H54 (cell line): ENCODE data around the gene ST6GAL1.
"Not testable (repeated sequence)": the region's sequence is repeated elsewhere in the genome, so short reads cannot be mapped to it uniquely, and the experiment has no call there.

ENCODE experiments used
- DNase-seq: peaks from one replicate; pipeline ENCODE4 v3.0.0; 2011; ENCODE audit warnings: low spot score, mixed read lengths; ENCODE audit not compliant: insufficient read length
- FAIRE-seq: peaks from 3 replicates; lab custom pipeline; 2011; peaks lifted over from hg19 to GRCh38; lab: Jason Lieb, UNC
- POLR2A ChIP-seq: IDR thresholded peaks from 2 replicates; pipeline ENCODE4 v1.6.1; 2011; ENCODE audit warnings: low read depth, mild to moderate bottlenecking, low read length

Gene ST6GAL1

DNA sequence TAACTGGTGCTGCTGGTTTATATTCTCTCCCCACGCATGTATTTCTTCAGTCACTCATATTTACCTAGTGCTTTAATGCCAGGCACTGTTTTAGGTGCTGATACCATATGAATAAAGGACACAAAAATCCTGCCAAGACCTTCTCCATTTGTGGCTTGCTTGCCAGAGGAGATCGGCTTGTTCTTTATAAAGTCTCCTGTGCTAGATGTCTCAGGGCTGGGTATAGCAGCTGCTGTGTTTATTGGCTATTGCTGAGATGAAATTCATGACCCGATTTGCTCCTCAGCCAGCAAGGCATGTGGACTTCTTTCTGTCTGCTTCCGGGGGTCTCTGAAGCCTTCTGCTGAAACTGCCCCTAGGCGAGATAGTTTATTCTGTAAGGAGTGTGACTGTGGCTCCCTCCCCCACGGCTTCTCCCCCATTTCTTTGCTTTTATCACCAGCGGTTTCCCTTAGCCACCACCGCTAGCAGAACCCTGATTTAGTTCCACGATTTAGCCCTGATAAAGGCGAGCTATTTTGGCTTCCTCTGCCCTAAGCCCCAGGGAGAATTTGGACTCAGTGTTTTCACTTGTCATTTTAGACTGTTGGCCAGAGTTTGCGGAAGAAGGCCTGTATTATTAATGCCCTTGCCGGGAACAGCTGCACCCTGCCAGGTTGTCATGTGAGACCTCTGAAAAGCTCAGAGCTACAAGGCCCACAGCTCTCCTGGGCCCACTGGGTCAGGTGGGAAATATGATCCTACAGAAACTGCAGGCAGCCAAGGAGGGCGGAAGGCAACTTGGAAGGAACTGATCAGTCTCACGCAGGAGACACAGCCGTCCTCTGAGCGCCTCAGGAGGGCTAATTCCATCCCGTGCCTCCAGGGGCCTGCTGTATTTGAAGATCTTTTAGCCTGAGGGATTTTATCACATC is 46.8 kb downstream of the ST6GAL1 start:
- TF ChIP-seq POLR2A = no peak
- no peak for DNase-seq

DNA sequence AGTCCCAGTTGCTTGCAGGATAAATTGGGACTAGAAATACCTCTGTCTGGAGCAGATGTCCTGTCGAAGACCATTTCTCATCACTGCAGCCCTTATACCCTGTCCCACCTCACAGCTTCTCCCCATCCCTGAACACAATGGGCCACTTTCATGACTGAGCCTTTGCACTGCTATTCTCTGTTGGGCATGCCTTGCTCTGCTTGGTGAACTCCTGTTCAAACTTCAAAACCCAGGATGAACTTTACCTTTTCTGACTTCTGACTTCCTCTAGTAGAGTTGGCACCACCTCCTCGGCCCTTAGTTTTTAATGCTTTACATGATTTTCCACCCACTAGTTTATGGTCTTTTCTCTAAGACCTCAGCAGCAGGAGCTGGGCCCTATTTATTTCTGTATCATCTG is 48.4 kb downstream of the ST6GAL1 start:
- TF ChIP-seq POLR2A = no peak
- DNase-seq (no peak), FAIRE-seq (no peak)

More for the DNA sequence above, 46.8 kb downstream of the ST6GAL1 start:
- no peak for FAIRE-seq

DNA sequence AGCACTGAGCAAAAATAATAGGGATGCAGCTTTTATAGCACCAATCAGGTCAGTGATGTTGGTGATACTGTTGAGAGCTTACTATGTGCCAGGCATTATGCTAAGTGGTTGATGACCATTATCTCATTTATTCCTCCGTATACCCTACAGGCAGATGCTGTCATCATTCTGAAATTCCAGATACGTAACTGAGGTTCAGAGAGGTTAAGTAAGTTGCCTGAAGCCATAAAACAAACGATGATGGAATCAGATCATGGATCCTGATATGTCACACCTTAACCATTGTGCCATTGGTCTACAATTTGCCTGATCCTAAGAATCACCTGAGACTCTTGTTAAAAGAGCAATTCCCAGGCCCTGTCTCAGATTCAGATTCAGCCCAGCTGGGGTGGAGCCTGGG is 49.5 kb downstream of the ST6GAL1 start:
- FAIRE-seq (no peak), DNase-seq (no peak)
- no peak for TF ChIP-seq POLR2A

DNA sequence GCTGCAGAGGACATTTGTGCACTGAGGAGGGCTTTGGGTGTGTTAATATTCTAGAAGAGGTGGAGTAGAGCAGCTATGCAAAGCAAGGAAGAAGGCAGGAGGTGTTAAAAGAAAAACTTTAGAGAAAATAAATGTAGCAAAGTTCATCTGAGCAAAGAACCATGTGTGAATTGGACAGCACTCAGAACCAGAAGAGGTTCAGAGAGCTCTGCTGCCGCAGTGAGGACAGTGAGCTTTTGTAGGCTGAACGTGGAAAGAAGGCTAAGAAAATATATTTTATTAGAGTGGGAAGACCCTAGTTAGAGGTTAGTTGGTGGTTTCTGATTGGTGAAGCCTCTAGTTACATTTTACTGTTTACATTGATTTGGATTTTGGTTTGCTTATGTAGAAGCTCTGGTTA is 50.7 kb downstream of the ST6GAL1 start:
- no peak for TF ChIP-seq POLR2A
- FAIRE-seq (no peak), DNase-seq (no peak)

DNA sequence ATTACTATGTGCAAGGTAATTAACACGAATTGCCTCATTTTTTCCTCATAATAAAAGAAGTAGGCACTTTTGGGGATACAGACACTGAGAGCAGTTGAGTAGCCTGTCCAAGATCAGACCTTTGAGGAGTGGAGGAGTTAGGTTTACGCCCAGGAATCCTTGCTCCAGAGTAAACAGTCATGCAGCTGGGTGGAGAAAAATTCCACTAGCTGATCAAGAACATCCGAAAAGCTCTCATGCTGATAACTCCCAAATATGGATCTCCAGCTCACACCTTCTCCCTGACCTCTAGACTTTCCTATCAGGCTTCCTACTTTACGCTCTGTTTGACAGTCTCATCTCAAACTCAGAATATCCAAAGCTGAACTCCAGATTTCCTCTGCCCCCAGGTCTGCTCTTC is 53.3 kb downstream of the ST6GAL1 start:
- DNase-seq (no peak), FAIRE-seq (no peak)
- no peak for TF ChIP-seq POLR2A

DNA sequence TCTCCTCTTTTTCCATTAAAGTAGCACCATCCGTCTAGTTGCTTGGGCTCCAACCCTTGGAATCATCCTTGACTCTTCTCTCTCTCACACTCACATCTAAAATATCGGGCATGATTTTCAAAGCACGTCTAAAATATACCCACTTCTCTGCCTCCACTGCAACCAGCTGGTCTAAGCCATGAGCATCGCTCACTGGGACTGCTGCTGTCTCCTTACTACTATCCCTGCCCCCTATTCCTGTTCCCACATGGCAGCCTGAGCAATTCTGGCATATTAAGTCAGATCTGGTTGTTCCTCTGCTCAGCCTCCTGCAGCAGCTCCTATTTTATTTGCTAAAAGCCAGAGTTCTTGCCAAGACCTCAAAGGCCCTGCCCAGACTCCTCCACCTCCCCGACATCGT is 53.7 kb downstream of the ST6GAL1 start:
- FAIRE-seq (no peak), DNase-seq (no peak)
- TF ChIP-seq POLR2A = no peak

DNA sequence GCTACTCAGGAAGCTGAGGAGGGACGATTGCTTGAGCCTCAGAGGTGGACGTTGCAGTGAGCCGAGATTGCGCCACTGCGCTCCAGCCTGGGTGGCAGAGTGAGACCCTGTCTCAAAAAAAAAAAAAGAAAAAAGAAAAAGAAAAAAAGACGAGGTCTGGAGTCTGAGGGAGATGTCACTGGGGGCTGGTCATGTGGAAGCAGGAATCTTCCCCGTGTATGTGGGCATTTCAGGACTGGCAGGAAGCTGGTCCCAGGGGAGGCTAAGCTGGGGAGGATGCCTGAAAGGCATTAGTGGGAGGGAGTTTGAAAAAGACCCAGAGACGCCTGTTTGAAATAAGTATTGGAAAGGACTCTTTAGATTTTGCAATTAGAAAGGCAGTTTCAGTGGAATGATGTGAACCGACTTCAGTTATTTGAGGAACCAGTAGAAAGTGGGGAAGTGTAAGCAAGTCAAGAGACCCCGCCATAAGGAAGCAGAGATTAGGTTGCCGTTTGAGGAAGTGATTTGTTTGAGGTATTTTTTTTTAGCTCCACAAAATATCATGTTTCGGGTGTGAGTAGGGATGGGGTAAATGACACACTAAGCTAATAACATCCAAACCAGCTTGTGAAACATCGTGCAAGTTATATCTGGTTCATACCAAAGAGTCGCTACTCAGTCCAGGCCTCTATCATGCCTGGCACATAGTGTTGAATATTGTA is 55.5 kb downstream of the ST6GAL1 start:
- no peak for DNase-seq
- no peak for TF ChIP-seq POLR2A
- FAIRE-seq = no peak

DNA sequence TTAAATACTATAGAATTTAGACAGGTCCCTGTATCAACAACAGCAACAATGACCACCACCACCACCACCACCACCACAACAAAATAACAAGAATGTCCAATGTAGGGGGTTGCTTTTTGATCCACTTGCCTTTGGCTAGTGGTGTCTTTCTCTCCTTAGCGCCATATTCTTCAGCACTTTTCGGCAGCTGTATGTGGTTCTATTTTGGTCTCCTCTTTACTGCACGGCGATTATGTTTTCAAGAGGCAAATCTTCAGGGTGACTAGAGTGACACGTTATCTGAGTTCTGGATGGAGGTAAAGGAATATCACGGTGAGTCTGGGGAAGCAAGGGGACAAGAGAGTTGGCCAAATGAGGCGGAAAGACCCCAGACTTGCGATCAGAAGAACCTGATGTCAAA is 56.1 kb downstream of the ST6GAL1 start:
- DNase-seq (no peak), FAIRE-seq (no peak)
- TF ChIP-seq POLR2A = no peak

DNA sequence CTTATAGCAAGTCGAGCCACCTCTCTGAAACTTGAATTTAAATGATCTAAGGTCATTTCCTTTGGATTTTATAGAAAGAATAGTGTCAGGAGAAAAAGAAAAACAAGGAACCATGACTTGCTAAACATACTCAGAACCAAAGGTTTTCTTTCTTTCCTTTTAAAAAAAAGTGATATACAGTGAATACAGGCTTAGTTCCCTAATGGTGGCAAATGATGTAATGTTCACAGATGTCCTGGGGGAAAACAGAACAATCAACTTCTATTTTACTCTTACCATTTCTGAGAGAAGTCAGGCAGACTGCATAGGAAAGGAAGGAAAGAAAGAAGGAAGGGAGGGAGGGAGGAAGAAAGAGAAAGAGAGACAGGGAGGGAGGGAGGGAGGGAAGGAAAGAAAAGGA is 56.5 kb downstream of the ST6GAL1 start:
- DNase-seq (no peak), FAIRE-seq (no peak)
- no peak for TF ChIP-seq POLR2A

DNA sequence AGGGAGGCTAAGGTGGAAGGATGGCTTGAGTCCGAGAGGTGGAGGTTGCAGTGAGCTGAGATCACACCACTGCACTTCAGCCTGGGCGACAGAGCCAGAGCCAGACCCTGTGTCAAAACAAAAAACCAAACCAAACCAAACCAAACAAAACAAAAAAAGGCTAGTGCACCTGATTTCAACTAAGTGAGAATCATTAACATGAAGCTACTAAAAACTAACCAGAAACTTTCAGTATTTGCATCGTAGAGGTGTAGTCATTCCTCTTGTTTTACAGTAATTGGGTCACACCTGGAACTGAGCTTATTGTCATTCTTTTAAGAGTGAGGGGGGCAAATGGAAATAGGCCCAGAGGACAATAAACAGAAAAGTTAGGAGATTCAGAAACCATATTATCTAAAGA is 58.5 kb downstream of the ST6GAL1 start:
- no peak for DNase-seq
- TF ChIP-seq POLR2A = no peak
- FAIRE-seq = no peak

DNA sequence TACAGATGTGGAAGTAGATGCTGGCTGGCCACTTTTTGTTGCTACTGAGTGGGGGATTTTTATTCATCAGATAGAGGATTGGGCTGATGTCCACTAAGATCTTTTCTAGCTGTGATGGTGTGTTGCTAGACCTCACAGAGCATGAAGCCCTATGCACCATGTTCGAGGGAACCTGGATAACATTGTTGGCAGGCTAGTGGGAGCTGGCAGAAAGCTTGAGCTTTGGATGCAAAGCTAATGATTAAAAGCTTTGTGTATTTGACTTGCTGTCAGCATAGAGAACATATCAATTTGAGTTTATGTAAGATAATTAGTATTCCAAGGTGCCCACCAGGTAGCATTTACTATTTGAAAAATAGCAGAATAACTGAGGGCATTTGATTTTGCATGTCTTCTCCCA is 59.1 kb downstream of the ST6GAL1 start:
- FAIRE-seq (no peak), DNase-seq (no peak)
- TF ChIP-seq POLR2A = no peak

DNA sequence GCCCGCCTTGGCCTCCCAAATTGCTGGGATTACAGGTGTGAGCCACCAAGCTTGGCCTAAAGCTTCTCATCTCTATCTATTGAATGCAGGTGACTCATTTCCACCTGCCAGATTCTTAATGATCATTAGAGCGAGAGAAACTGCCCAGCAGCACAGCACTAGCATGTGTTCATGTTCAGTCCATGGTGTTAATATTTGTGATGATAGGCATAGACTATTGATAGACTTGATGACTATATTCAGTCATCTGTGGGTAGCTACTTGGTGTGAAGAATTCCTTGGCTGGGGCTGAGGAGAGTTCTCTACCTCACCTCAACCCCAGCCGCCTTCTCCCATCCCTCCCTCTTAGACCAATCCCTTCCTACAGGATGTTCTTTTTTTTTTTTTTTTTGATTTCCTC is 60.0 kb downstream of the ST6GAL1 start:
- TF ChIP-seq POLR2A = no peak
- FAIRE-seq = no peak
- no peak for DNase-seq

DNA sequence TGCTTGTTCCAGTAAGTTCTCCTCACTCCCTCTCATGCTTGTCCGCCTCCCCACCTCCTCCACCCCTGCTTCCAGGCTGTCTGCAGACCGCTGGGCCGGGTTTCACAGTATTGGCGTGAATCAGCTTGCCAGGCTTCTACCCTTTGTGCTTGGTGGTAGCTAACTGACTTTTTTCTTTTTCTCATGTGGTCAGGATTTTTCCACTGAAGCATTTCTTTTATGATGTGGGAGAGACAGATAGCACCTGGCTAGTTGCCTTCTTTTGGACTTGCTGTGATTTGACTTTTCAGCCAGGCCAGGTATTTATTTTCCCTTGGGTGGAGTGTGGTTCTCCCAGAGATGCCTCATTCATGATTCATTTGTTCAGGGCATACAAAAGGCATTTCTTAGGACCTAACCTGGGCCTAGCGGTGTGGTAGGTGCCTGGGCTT is 60.6 kb downstream of the ST6GAL1 start:
- FAIRE-seq = peak; percentile 61
- no peak for TF ChIP-seq POLR2A
- peak; percentile 35 for DNase-seq

DNA sequence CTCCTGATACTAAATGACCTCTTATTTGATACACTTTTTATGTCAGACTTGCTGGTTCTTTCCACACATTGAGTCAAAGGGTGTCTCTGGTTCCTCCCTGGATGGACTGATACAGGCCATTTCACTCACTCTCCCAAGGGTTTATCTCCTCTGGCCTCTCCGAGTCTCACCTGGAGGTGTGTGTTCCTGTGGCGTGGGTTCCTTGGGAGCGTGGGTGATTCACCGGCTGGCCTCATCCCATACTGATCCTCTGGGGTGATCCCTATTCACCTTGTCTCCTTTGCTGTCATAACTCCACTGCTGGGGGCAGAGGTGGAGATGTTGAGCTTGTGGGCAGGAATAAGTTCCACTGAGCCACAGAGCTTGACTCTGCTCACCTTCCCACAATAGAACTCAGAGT is 61.1 kb downstream of the ST6GAL1 start:
- TF ChIP-seq POLR2A = no peak
- FAIRE-seq = no peak
- no peak for DNase-seq

DNA sequence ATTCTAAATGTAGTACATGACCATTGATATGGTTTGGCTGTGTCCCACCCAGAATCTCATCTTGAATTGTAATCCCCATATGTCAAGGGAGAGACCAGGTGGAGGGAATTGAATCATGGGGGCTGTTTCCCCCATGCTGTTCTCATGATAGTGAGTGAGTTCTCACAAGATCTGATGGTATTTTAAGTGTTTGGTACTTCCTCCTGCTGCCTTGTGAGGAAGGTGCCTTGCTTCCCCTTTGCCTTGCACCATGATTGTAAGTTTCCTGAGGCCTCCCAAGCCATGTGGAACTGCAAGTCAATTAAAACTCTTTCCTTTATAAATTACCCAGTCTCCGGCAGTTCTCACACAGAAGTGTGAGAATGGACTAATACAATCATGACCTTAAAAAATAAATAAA is 61.8 kb downstream of the ST6GAL1 start:
- not testable (repeated sequence) for FAIRE-seq, DNase-seq
